DMS153 (cell line): ENCODE results near the gene ZNF516.

ENCODE experiments used
- DNase-seq: peaks from one replicate; lab custom pipeline; 2025; lab: John Stamatoyannopoulos, UW

ZNF516 gene

GRCh38 chr18:76441668-76442412 lies 53.2 kb downstream of the ZNF516 start:
- DNase-seq: no peak

- DNase-seq: no peak
Measured at GRCh38 chr18:76441002-76441667, 53.9 kb downstream of the ZNF516 start.

GRCh38 chr18:76437910-76438309 lies 57.1 kb downstream of the ZNF516 start:
- no peak for DNase-seq

DNA sequence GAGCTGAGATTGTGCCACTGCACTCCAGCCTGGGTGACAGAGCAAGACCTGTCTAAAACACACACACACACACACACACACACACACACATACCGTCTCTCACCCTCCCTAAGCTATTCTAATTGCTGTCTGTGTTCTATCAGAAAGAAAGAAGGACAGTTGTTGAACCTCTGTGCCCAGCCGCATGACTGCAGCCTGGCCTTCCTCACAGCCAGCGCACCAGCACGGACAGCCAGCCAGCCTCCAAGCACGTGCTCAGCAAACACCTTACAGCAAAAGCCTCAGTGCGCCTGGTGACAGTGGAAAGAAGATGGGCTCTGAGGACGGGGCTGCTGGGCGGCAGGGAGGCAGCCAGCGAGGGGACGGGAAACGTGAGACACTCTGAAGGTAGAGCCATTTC lies 58.0 kb downstream of the ZNF516 start:
- DNase-seq: no peak

DNA sequence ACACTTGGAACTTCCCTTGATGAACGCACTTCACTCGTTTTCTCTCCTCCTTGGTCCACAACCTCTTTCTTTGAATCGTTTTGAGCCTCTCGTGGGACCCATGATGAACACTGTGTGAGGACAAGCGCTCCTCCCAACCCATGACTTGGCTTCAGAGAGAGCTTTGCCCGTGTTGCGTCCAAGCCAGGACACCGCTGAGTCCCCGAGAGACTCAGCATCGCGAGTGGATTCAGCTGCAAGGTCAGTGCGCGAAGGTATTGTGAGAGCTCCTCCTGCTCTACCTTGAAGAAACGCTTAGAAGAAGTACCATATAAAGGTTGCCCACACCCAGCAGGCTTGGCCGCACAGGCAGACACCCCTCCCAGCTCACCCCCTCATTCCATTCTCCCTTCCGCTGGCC lies 58.7 kb downstream of the ZNF516 start:
- DNase-seq: no peak

DNA sequence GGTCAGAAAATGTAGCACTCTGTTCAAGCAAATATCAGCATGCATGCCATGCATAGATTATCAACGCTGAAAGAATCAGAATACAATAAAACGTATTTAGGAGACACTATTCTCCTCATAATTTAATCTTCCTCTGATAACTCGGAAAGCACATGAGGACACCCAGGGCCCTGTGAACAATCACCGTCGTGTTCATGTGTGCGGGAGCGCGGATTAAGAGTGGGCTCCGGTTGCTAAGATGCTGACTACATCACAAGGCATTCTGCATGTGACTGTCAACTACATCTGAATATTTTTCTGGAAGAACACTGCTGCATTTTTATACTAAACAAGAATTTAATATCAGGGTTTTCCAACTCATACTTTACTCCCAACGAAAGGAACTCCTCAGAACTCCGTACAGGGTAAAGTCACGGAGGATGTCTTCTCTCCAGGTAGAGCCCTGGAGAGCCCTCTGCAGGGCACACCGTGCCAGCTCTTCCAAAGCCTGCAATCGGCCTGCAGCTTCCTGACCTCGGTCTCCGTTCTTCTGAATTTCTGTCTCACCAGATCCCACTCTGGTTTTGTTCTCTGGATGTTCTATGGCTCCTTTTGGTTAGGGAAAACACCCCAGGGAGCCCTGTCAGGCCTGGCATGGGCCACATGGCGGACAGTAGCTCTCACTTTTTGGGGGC lies 59.6 kb downstream of the ZNF516 start:
- no peak for DNase-seq

DNA sequence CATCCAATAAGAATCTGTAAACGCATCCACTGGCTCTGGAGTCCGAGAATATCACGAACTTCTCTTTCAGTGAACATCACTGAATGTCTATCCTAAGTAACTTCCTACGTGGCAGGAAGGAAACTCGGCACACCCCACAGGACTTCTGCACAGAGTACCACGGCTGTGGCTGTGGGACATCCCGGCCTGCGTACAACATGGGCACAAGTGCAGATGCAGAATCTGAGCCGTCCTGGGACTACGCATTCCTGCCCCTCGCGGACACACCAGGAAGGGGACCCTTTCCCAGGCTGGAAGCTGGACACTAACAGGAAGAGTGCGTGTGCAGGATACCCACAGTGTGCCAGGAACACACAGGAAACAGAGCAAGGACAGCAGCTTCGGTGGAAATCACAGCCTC lies 60.6 kb downstream of the ZNF516 start:
- DNase-seq: no peak

DNA sequence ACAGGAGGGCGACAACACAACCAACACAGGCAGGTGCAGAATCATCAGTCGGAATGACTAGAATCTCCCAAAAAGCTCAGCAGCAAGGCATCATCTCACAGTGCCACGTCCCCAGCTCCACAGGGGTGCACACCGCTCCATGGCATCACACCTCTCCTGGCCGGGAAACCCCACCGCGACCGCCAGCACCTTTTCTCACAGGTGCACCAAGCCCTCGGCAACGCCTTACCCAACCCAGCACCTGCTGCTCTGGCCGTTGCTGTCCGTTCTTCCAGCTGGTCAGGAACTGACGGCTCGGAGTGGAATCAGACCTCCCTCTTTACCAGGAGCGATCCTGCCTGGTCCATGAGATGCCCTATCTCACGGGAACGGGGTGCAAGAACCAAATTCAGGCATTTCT lies 61.3 kb downstream of the ZNF516 start:
- DNase-seq: no peak

GRCh38 chr18:76432970-76433767 lies 61.9 kb downstream of the ZNF516 start:
- no peak for DNase-seq

GRCh38 chr18:76432274-76432755 lies 62.7 kb downstream of the ZNF516 start:
- no peak for DNase-seq

GRCh38 chr18:76431437-76432273 lies 63.4 kb downstream of the ZNF516 start:
- no peak for DNase-seq

- DNase-seq: no peak
Measured at GRCh38 chr18:76430636-76431035, 64.4 kb downstream of the ZNF516 start.

DNA sequence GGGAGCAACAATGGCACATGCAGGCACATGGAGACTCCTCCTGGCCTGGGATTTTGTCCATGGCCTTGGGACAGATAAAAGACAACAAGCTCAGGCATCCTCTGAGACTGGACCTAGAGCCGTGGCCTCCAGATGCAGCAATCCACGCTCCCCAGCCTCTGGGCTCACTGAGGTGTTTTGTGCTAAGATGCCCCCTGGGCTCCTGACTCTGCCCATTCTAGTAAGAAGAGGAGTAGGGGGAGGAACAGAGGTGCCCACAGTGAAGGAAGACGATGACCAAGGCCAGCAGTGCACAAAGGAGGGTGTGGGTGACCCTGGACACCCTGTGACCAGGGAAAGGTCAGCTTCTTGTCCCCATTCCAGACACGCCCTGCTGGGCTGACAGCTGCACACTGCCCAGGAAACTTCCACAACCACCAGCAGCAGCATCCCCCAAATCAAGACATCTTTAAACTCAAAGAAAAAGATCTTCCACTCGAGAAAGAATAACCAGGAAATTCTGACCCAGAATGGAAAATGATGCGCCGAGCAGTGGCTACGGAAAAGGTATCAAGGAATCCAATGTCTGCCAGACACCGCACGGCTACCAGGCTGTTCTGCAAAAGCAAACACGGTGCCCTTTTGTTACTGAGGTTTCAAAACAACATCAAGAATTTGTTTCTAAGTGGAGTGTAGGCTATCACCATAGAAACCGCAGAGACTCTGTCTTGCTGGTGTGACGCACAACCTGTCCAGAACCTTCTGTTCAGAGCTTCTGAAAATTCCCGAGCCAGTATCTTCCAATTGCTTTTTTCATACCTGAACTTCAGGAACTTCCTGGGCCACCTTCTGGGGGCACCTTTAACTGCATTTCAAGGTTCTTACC lies 65.5 kb downstream of the ZNF516 start:
- no peak for DNase-seq

DNA sequence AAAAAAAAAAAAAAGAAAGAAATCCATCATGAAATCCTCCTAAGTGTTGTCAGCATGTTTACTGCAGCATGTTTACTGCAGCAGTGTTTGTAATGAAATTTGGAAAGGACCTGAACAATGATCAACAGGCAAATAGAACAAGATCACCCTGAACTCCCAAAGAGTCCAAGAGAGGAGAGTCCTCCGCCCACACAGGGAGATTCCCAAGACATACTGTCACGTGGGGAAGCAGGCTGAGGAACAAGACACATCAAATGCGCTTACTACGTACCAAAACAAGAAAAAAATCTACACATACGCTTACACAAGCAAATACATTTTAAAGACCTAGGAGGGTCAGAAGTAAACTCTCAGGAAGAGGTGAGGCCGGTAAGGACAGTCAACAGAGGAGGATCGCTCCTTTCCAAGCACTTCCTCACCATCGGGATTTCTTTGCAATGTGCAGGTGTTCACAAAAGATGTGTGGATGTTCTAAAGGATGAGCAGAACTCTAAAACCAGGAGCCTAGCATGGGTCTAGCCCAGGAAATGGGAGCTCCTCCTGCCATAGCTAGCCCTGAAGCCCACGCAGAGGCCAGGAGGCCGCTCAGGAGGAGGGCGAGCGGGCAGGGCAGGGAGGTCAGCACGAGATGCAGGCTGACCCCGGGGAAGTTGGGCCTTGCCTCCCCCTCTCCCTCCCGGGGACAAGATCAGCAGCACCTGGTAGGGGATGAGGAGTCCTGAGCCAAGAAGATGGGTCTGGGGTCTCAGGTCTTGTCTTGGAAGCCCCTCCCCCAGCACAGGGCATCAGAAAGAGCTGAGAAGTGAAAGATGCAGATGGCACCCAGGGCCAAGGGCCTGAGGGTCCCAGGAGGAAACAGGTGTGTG lies 66.4 kb downstream of the ZNF516 start:
- no peak for DNase-seq

GRCh38 chr18:76426737-76427305 lies 68.2 kb downstream of the ZNF516 start:
- no peak for DNase-seq

GRCh38 chr18:76425146-76426131 lies 69.6 kb downstream of the ZNF516 start:
- no peak for DNase-seq

GRCh38 chr18:76422838-76423237 lies 72.2 kb downstream of the ZNF516 start:
- DNase-seq: no peak

GRCh38 chr18:76422121-76422520 lies 72.9 kb downstream of the ZNF516 start:
- no peak for DNase-seq
